Urothelium cell line (cell line): ENCODE measurements around the gene G0S2.

Experiments
- DNase-seq: peaks from one replicate; pipeline ENCODE4 v3.0.0; 2011; ENCODE audit warnings: low spot score, mixed read lengths
- FAIRE-seq: peaks from 2 replicates; lab custom pipeline; 2011; peaks lifted over from hg19 to GRCh38; lab: Jason Lieb, UNC

G0S2 gene

DNA sequence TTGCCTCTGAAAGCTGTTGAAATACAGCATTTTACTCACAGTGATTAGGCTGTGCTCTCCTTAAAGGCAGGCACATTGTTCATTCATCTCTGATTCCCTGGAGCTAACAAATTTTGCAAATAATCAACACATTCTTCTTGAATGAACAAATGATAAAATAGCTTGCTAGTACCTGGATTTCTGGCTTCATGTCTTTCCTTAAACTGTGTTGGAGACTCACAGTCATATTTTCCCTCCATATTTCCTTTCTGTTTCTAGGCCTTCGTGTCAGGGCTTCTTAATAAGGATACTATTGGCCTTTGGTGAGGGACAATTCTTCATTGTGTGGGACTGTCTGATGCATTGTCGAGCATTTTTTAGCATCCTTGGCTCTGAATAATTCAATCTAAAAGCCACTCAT, 39.1 kb downstream of the G0S2 start:
- DNase-seq (no peak), FAIRE-seq (no peak)

DNA sequence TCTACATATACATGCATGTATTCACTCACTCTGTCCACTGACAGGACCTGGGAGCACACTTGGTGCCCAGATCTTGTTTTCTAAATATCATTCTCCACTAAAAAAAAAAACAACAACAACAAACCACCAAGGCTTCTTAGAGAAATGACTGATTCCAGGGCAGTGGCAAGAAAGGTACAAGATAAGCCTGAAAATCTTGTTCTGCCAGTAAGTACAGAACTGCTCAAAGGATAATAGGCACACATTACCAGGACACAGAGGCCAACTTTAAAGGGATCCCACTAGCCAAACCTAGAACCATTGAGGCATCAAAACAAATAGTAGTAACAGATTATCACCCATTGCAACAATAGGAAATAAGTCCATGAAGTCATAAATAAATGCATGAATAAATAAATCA, 40.1 kb downstream of the G0S2 start:
- DNase-seq (no peak), FAIRE-seq (no peak)

GRCh38 chr1:209717818-209718217, 42.6 kb downstream of the G0S2 start:
- DNase-seq (no peak), FAIRE-seq (no peak)

GRCh38 chr1:209720326-209720725, 45.1 kb downstream of the G0S2 start:
- no peak for DNase-seq
- no peak for FAIRE-seq

DNA sequence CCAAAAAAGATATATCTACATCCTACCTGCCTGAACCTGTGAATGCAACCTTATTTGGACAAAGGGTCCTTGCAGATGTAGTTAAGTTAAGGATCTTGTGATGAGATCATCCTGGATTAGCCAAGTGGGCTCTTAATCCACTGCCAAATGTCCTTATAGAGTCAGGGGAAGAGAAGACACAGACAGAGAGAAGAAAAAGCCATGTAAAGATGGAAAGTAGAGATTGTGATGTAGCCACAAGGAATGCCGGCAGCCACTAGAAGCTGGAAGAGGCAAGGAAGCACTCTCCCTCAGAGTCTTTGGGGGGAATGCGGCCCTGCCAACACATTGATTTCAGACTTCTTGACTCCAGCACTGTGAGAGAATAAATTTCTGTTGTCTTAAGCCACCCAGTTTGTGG, 45.6 kb downstream of the G0S2 start:
- no peak for DNase-seq
- FAIRE-seq = no peak

- DNase-seq (no peak), FAIRE-seq (no peak)
Measured at GRCh38 chr1:209721323-209721722, 46.1 kb downstream of the G0S2 start.

- DNase-seq (no peak), FAIRE-seq (no peak)
Measured at GRCh38 chr1:209723265-209723664, 48.1 kb downstream of the G0S2 start.

GRCh38 chr1:209723756-209724693, 48.8 kb downstream of the G0S2 start:
- no peak for DNase-seq
- FAIRE-seq = no peak
